ENCODE measurements around the gene FBXL14.

- TF ChIP-seq RFX5 (IDR thresholded peaks at IDR 0.05; ENCODE audit: low read length), result no peak
- no peak for TF ChIP-seq CTCF (IDR thresholded peaks at IDR 0.05)
- no peak for TF ChIP-seq POLR2AphosphoS5 (IDR thresholded peaks at IDR 0.05; ENCODE audit: low read depth, low read length)
- no peak for TF ChIP-seq USF1 (IDR thresholded peaks at IDR 0.05; ENCODE audit: borderline replicate concordance, low read depth)
- no peak for TF ChIP-seq GABPA (IDR thresholded peaks at IDR 0.05; ENCODE audit: low read depth)
Measured at GRCh38 chr12:1588575-1588947, 5.8 kb downstream of the FBXL14 start.
